ENCODE results near the gene DMKN. TPM values are rescaled to one million over a fixed set of nuclear protein-coding genes. Genes with fewer than 3 reads are reported as not detected.

DMKN gene
- total and polyA plus RNA-seq, 2 of the 4 experiments (the other 2 are of a cell fraction), result 0.36 to 2.4 TPM

DNA sequence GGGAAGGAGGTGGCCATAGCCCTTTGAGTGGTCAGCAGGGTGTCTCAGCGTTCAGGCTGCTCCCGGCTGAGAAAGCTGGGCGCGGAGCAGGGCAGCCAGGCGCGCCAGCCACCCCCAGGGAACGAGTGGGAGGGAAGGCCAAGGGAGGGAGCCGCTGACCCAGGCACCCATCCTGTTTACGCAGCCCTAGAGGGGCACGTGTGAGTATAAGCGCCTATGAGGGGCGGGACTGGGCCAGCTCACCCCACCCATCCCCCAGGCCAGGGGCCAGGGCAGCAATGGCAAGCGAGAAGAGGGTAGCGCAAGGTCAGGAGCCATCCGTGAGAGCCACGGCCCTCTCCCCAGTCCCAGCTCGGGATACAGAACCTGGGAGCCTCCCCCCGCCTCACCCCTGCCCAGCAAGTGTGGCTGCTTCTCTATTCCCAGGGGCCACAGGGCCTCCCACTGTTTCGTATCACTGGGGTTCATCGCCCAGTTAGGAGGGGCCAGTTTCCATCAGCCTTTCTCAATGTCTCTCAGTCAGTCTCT lies 897 bp upstream of the DMKN start:
- POLR2A ChIA-PET (ENCODE audit: unreplicated experiment), result no interaction called here
- no peak overlapping the region for H3K23ac ChIP-seq (ENCODE audit: low read depth, low read length)
- TF ChIP-seq, protein P1, sequence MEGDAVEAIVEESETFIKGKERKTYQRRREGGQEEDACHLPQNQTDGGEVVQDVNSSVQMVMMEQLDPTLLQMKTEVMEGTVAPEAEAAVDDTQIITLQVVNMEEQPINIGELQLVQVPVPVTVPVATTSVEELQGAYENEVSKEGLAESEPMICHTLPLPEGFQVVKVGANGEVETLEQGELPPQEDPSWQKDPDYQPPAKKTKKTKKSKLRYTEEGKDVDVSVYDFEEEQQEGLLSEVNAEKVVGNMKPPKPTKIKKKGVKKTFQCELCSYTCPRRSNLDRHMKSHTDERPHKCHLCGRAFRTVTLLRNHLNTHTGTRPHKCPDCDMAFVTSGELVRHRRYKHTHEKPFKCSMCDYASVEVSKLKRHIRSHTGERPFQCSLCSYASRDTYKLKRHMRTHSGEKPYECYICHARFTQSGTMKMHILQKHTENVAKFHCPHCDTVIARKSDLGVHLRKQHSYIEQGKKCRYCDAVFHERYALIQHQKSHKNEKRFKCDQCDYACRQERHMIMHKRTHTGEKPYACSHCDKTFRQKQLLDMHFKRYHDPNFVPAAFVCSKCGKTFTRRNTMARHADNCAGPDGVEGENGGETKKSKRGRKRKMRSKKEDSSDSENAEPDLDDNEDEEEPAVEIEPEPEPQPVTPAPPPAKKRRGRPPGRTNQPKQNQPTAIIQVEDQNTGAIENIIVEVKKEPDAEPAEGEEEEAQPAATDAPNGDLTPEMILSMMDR (conservative IDR thresholded peaks at IDR 0.05; ENCODE audit: low read depth, low read length), result no peak
- no peak for TF ChIP-seq CEBPB (IDR thresholded peaks at IDR 0.05; ENCODE audit: low read depth, low read length)
- TF ChIP-seq RAD21 (IDR thresholded peaks at IDR 0.05; ENCODE audit: low read length), result no peak
- no peak for TF ChIP-seq RCOR1 (IDR thresholded peaks at IDR 0.05; ENCODE audit: insufficient replicate concordance, low read length)
- no peak for TF ChIP-seq FOS (IDR thresholded peaks at IDR 0.05; ENCODE audit: low read depth, low read length)
- TF ChIP-seq, protein P2, sequence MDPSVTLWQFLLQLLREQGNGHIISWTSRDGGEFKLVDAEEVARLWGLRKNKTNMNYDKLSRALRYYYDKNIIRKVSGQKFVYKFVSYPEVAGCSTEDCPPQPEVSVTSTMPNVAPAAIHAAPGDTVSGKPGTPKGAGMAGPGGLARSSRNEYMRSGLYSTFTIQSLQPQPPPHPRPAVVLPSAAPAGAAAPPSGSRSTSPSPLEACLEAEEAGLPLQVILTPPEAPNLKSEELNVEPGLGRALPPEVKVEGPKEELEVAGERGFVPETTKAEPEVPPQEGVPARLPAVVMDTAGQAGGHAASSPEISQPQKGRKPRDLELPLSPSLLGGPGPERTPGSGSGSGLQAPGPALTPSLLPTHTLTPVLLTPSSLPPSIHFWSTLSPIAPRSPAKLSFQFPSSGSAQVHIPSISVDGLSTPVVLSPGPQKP (IDR thresholded peaks at IDR 0.05; ENCODE audit: borderline replicate concordance, low read depth, low read length), result no peak
- TF ChIP-seq NFE2L2 (IDR thresholded peaks at IDR 0.05; ENCODE audit: low read depth, low read length), result no peak
- no peak for TF ChIP-seq MAFK (IDR thresholded peaks at IDR 0.05; ENCODE audit: low read depth, low read length)
- no peak for TF ChIP-seq MXI1 (IDR thresholded peaks at IDR 0.05; ENCODE audit: borderline replicate concordance, low read depth, low read length)
- TF ChIP-seq, protein P3, sequence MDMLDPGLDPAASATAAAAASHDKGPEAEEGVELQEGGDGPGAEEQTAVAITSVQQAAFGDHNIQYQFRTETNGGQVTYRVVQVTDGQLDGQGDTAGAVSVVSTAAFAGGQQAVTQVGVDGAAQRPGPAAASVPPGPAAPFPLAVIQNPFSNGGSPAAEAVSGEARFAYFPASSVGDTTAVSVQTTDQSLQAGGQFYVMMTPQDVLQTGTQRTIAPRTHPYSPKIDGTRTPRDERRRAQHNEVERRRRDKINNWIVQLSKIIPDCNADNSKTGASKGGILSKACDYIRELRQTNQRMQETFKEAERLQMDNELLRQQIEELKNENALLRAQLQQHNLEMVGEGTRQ (IDR thresholded peaks at IDR 0.05; ENCODE audit: low read depth, low read length), result peak; percentile 35; the same call in 1 of the 2 replicates
- no peak for TF ChIP-seq MAZ (IDR thresholded peaks at IDR 0.05; ENCODE audit: borderline replicate concordance, low read depth, low read length)
- no peak for TF ChIP-seq POLR2A (IDR thresholded peaks at IDR 0.05; ENCODE audit: low read depth, low read length)
- no peak for TF ChIP-seq RFX5 (IDR thresholded peaks at IDR 0.05; ENCODE audit: low read depth, low read length)
- 0 out of 2 replicates have a peak, but pooled peaks have one; percentile 46 for TF ChIP-seq BHLHE40 (IDR thresholded peaks at IDR 0.05; ENCODE audit: low read depth, low read length)
- no peak for DNase-seq
- H4K8ac ChIP-seq (ENCODE audit: low read depth in 2 of 2, low read length in 2 of 2), result no peak overlapping the region
- no peak overlapping the region for H2BK120ac ChIP-seq (ENCODE audit: low read depth, low read length)
- no peak overlapping the region for H2BK5ac ChIP-seq (ENCODE audit: low read depth, low read length, poor library complexity, severe bottlenecking)
- H3K4me2 ChIP-seq (ENCODE audit: low read depth, low read length), result no peak overlapping the region
- H2BK15ac ChIP-seq (ENCODE audit: low read depth, low read length), result no peak overlapping the region; the same call in 2 of the 3 replicates
- H2AK5ac ChIP-seq (ENCODE audit: low read depth, low read length), result 0 out of 2 replicates have a peak overlapping the region, but pooled peaks have one; percentile 7
- H3K18ac ChIP-seq (ENCODE audit: low read depth, low read length), result no peak overlapping the region
- H2AFZ ChIP-seq (replicated peaks; ENCODE audit: low read length, poor library complexity), result peak overlapping the region; percentile 78
- peaks cover 32% of the 10 kb centered on the region for H3K27me3 ChIP-seq (ENCODE audit: control insufficient read depth, insufficient read depth, low read length)
- no peak overlapping the region for H2BK20ac ChIP-seq (ENCODE audit: low read depth, low read length)
- no peaks in the 10 kb centered on the region for H4K20me1 ChIP-seq (ENCODE audit: insufficient read depth, low read length)
- no peak overlapping the region for H3K4me3 ChIP-seq (ENCODE audit: insufficient read depth, low read depth, low read length)
- H3K4ac ChIP-seq (ENCODE audit: low read depth, low read length), result no peak overlapping the region
- CTCF ChIA-PET, result interaction anchor here (0.6 kb wide), 1 partner anchor 222 kb away, joined by 3 read pairs; no protein-coding TSS in a partner anchor
- peak overlapping the region; percentile 50 for H2AK9ac ChIP-seq (replicated peaks; ENCODE audit: low read depth, low read length, poor library complexity)
- intact Hi-C loops (cut with micrococcal nuclease) (no loop called here), dilution Hi-C loops (cut with HindIII; ENCODE audit: low sequenced_read_pairs, unreplicated experiment) (no loop called here), in situ Hi-C loops (cut with MboI; ENCODE audit: low sequenced_read_pairs) (no loop called here)
- no peaks in the 10 kb centered on the region for H3K36me3 ChIP-seq (ENCODE audit: control insufficient read depth, insufficient read depth, low read length)
- no peak overlapping the region for H3K56ac ChIP-seq (ENCODE audit: extremely low read depth, insufficient read depth, low read length)
- no peak overlapping the region for H3K27ac ChIP-seq (ENCODE audit: insufficient read depth, low read length)
- ATAC-seq (ENCODE audit: low read depth), result no peak
- peaks cover 12% of the 10 kb centered on the region for H3K4me1 ChIP-seq (ENCODE audit: control insufficient read depth, insufficient read depth, low read length)
- H3K79me1 ChIP-seq (ENCODE audit: low read depth in 1 of 2, low read length in 2 of 2), result 0 out of 4 replicates have a peak, but pooled peaks cover 0 to 3% of the 10 kb centered on the region in 2 experiments
- H4K91ac ChIP-seq (ENCODE audit: insufficient read depth, low read depth, low read length), result no peak overlapping the region; the same call in 1 of the 2 replicates
- WGBS, 2 experiments (ENCODE audit: extremely low coverage in 2 of 2, insufficient read length in 1 of 2), result 33% methylated on average over 10 of the region's 20 CpGs; no CpG with 5 or more reads in 1 of the 2 experiments
- no TSS peak for BruUV-seq (replicated peaks)
- no peaks in the 10 kb centered on the region for H3K9me3 ChIP-seq (ENCODE audit: control insufficient read depth, insufficient read depth, low read length)
- no peak overlapping the region for H4K5ac ChIP-seq (ENCODE audit: low read depth, low read length)
- no peak overlapping the region for H3K9ac ChIP-seq (ENCODE audit: low read depth, low read length)
- no peak overlapping the region for H3K14ac ChIP-seq (replicated peaks; ENCODE audit: low read depth, low read length)
- H3K9me1 ChIP-seq (ENCODE audit: insufficient read depth, low read length), result peaks cover 13% of the 10 kb centered on the region

All from IMR-90 (cell line).